COLO829 (cell line): Measurements from ENCODE around the gene XCL2.
"Not testable (repeated sequence)": the region's sequence is repeated elsewhere in the genome, so short reads cannot be mapped to it uniquely, and the experiment has no call there.

ENCODE experiments used
- DNase-seq: peaks from one replicate; pipeline ENCODE4 v3.0.0; 2012; ENCODE audit warnings: low spot score

The XCL2 gene

DNA sequence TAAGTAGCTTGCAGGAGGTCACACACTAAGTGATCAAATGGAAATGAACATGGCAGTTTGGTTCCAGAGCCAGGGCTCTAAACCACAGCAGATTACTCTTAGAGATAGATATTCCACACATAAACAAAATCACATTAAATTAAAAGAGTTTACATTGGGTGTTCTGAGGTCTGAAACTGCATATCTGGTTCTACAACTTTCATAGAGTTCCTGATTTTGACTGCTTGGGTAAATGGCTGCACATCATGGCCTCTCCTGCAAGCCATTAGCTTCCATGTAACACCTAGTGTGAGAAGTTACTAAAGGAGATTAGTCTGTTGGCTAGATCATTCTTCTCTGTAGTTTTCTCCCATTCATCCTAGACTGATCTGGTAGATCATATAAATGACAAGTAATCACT is 12.8 kb upstream of the XCL2 start:
- DNase-seq: no peak

DNA sequence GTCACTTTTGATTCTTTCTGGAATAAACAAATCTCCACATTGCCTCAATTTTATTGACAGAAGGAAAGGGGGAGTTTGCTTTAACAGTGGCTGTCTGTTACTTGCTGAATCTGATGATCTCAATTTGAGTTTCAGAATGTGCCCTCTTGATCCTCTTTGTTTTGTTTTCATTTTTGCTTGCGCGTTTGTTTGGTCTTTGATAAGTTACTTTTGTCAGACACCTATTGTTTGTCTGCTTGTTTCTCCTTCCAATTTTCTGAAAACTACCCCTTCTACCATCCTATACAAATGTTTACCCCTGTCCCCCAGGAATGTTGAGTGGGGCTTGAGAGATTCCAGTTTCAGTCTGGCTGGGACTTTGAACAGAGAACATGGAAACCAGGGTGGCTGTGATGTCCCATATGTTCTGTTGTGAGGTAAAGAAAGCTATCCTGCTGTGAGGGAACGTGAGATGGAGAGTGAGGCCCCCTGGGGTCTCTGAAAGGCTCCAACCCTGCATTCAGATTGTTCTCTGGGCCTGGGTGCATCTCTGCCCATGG is 11.8 kb upstream of the XCL2 start:
- no peak for DNase-seq

DNA sequence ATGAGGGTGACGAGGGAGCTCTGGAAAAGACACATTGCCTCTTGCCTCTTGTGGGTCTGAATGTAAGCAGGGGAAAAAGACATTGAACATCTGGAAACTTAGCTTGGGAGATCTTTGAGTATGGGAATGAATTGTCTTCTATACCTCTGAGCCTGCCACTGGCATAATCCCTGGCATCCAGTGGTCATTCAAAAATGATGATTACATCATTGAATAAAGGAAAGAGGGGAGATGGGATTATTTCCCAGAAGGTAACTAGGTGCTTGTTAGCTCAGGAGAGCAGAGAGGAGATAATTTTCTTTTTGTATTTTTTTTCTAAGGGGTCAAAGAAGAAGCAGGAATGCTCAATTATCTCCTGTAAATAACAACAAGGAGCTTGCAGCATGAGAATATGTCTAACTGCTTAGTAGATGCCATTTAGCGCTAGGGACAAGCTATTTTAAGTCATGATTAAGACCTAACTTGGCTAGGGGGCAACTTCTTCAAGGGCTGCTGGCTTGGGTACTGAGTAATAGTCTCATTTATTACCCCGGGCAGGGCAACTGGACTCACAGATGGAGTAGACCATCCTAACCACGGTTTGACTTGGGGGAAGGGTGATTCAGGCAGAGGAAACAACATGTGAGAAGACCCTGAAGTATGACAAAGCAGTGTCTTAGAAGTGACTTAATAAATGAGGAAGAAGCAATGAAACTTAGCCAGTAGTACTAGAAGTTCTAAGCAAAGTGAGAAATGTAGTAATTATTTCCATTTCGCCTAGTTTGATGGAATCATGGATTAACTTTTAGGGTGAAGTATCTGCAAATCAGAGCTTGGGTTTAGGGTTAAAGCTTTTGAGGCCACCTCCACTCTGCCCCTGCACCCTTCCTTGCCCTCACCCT is 11.0 kb upstream of the XCL2 start:
- no peak for DNase-seq

DNA sequence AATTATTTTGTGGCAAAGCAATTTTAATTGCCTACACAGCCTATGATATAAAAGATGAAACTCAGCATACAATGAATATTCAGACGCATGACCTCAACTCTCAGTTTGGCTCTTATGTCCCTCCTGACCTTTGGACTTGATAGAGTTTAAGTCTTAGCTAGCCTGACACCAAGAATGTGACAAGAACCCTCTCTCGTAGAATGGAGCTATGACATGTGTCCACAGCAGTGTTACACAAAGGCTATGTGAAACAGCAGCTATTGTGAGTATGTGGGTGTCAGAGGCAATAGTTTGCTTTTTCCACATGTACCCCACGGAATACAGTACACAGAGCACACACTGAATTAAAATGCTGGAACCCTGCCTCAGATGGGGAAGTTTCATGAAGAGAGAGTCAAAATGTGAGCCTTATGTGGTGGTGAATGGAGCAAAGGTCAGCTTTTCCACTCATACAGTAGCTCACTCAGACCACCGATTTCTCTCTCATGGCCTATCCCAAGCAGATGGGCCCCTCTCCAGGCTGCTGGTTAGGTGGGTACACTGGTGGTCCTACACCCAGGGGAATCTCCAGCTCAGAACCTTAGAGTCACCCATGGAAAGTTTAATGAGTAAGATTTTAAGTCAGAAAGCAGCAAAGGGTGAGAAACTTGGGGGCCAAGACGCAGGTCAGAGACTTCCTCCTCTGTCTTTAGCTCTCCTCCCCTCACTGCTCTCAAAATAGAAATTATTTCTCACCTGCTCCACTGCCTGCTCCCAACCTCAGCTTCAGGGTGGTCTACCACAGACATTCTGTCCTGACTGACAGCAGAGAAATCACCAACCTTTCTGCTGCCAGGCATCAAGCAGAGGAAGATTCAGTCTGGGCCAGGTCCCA is 10.1 kb upstream of the XCL2 start:
- DNase-seq: no peak

DNA sequence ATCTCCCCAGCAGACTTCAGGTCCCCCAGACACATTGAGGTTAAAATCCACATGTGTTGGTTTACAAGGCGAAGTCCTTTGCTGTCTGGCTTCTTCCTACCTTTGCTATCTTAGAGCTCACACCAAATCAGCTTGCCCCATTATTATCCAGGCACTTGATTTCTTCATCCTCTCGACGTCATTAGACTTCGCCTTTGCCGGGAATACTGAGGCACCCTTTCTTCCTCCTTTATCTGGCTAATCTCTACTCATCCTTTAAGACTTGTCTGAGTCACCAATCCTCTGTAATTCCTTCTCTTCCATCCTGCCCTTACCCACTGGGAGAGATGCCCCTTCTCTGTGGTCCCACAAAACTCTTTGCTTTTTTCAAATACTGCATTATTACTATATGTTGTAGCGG is 9.2 kb upstream of the XCL2 start:
- DNase-seq: no peak

DNA sequence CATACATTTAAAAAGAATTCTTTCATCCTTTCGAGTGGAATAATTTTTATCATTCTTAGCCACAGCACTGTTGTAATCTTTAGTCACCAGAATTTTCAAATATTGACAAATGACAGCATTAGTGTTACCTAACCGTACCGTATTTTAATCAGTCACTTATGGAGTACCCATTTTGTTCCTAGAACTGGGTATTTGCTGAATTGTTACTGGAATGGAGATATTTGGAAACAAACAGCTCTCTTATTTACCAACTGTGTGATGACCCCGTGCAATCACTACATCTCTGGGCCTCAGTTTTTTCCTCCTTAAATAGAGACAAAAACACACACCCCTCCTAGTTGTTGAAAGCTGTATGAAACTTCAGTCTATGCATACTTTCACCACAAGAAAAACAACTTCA is 7.9 kb upstream of the XCL2 start:
- no peak for DNase-seq

DNA sequence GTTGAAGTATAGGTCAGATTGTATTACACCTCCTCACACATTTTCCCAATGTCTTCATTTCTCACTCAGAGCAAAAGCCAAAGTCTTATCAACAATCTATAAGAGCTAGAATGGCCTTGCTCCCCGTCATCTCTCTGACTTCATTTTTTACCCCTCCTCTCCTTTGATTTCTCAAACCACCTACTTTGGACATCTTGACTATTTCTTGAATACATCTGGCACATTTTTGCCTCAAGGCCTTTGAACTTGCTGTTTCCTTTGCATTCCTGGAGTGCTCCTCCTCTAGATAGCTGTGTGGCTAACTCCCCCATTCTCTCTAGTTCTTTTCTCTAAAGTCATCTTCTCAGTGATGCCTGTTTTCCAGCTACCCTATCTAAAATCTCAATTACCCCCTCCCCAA is 7.2 kb upstream of the XCL2 start:
- DNase-seq: no peak

DNA sequence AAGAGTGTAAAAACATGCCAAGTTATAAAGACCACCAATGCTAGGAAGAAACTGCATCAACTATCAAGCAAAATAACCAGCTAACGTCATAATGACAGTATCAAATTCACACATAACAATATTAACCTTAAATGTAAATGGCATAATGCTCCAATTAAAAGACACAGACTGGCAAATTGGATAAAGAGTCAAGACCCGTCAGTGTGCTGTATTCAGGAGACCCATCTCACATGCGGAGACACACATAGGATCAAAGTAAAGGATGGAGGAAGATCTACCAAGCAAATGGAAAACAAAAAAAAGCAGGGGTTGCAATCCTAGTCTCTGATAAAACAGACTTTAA is 2.7 kb upstream of the XCL2 start:
- not testable (repeated sequence) for DNase-seq

DNA sequence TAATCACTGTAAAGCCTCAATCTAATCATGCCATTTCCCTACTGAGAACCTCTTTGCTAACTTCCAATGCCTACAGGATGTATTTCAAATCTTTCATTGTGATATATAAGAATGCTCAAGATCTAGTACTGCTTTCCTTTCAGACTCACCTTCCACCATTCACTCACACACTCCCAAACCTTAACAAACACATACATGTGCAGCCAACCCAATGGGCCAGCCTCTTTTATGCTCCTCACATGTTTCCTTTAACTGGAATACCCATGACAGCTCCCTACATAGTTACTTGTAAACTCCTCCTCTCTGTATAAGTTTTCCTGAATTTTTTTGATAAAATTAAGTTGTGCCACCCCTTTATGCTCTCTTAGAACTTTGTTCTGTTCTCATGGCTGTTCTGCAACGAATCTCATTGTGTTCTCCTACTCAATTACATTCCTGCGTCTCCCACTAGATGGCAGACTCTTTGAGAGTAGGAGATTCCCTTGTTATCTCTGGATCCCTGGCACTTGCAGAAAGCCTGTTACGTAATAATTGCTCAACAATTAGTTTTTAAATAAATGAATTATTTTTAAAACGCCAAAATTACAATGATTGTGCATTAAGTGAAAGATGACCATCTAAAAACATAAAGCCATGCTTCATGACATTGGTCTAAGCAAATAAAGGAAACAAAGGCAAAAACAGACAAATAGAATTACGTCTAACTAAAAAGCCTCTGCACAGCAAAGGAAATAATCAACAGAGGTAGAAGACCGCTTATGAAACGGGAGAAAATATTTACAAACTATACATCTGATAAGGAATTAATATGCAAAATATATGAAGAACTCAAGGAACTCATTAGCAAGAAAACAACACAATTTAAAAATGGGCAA is 2.1 kb upstream of the XCL2 start:
- DNase-seq: not testable (repeated sequence)

DNA sequence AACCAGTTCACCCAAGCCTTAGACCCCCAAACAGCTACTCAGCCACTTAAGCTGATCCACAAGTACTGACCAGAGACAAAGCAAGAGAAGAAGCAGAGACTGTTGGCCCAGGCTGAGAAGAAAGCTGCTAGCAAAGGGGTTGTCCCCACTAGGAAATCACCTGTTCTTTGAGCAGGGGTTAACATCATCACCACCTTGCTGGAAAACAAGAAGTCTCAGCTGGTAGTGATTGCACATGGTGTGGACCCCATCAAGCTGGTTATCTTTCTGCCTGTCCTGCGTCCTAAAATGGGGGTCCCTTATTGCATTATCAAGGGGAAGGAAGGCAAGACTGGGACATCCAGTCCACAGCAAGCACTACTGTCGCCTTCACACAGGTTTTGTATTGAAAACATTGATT is 819 bp downstream of the XCL2 start:
- not testable (repeated sequence) for DNase-seq

DNA sequence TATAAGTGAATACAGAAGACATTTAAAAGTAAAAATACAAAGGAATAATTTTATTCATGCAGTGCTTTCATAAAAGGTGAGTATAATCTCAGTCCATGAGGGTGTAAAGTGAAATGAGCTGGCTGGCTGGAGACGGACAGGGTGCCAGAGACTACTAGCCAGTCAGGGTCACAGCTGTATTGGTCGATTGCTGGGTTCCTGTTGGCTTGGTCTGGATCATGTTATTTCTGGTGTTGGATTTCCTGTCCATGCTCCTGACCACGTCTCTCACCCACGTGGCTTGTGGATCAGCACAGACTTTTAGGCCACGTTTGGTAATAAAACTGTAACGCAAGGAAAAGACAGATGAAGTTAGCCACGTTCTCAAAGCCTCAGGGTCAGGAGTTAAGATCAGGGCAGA is 3.0 kb downstream of the XCL2 start:
- not testable (repeated sequence) for DNase-seq

DNA sequence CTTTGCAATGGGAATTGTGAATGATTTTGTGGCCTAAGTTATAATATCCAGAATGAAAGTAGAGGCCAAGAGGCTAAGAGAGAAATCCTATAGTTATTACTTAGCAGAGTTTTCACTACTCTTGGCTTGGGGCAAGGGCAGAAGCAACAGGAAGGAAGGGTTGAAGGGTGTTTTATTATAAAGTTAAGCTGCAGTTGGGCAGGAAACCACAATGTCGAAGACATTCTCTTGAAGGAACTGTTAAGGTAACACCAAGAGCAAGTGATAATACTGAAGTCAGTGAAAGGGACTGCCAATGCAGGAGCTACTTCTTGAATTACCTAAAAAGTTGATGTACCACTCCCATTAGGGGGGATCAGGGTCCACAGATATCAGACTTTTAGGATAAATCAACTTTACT is 8.3 kb downstream of the XCL2 start:
- DNase-seq: no peak

DNA sequence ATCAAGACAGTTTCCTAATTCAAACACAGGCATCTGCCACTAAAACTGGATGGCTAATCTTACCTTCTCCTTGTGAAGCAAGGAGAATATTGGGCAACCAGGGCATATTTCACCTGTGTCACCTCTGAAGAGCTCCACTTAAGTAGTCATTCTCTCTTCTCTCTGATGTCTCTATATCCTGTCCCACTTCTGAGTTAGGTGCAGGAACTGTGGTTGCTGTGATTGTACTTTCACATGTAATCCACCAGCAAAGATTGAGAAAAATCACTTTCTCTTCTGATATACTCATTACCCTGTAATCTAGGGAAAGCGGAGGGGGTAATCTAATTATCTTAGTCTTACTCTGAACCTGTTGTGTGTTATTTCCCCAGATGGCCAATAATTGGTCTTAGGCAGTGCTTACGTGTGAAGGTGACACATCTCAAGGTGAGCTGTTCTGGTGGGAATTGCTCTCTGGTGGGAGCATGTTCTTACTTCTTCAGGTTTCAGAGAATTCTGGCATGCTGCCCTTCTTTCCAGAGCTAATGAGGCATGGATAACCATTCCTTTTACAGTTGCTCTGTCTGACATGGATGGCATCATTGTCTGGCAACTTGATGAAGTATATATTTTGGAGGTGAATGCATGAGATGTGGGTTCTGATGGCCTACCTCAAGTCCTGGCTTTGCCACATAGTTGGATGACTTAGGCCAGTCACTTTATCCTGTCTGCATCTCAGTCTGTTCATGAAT is 12.0 kb downstream of the XCL2 start:
- DNase-seq: no peak

DNA sequence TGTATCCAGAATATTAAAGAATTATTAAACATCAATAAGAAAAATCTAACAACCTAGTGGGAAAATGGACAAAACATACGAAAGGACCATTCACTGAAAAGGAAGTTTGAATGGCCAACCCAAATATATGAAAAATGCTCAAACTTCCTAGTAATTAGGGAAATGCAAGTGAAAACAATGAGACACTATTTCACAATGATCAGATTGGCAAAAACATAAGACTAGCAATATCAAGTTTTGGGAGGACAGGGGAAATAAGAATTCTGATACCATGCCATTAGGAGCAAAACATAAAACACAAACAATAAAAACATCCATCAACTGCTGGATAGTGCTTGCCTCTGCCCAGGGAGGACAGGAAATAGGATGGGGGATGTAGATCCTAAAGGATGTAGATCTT is 14.3 kb downstream of the XCL2 start:
- DNase-seq: no peak

DNA sequence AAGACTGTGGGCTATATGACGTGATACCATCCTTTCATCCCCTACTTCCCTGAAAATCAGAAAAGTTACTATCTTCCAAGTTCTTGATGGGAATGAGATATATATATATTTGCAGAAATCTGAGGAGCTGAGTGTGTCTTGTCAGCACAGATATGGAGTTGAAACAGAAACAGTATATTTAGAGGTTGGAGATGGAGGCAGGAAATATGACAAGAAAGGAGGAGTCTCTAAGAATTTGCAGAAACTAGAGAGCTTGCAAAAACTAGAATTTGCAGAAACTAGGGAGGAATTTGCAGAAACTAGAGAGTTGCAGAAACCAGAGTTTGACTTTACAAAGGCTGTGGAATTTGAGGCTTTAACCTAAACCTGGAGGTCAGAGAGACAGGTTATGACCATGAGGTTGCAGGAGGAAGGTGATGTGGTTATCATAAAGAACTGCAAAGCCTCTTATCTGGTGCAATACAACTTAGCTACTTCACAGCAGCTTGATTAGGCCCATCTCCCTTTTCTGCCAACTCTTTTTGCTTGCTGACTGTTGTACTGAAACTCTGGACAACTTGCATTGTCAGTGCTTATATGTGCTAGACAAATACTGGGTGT is 22.3 kb downstream of the XCL2 start:
- no peak for DNase-seq

DNA sequence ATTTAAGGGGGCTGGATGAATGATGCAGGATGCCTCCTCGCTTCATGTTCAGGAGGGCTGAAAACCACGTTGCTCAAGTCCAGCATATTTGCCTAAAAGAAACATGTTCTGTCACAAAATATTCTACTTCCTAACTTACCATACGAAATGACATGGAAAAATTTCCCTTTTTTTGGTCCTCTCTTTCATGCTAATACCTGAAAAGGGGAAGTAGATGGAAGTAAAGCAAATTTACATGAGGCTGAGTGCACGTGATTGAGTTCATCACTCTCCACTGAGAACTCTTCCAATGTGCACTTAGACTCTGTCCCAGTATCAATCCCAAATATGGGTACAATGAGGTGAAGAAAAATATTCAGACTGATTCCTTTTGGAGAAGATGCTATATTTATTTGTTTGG is 23.0 kb downstream of the XCL2 start:
- no peak for DNase-seq

DNA sequence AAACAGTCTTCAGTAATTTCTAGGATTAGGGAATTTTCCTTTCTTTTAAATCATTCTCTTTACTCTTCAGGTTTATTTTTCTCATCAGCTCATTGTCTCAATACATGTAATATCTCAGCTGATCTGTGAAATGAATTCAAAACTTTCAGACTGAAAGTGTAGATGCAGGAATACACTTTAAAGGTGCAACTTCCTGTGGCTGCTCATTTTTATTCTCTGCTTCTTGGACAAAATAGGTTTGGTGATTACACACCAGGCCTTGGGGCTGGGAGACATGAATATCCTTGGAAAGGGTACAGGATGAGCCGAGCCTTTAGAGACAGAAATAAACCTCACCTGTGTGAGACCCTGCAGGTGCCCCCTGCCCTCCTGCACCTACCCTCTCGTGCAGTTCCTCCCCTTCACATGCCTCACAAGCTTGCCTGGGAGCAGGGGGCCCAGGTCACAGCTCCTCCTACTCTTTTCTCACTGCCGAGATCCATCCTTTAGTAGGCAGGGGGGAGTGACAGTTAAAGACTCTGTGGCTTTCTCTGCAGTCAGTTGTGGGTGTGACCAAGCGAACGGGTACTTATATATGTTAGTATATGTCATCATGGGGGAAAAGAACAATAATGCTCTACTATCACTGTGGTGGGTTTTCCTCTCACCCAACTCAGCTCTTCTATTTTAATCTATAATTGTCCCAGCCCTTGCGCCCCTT is 23.6 kb downstream of the XCL2 start:
- no peak for DNase-seq

DNA sequence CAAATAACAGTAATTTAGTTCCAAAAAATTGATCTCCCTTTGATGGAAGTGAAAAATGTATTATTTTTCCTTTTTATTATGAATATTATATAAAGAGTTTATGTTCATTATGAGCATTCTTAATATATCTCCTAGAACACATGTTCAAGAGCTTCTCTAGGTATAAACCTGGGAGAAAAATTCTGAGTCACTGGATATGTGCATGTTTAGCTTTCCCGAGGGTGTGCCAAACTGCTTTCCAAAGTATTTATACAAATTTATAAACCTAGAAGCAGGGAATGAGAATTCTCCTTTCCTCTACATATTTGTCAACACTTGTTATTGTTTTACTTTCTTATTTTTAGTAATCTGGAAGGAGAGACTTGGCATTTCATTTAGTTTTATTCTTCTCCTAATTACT is 25.0 kb downstream of the XCL2 start:
- no peak for DNase-seq

DNA sequence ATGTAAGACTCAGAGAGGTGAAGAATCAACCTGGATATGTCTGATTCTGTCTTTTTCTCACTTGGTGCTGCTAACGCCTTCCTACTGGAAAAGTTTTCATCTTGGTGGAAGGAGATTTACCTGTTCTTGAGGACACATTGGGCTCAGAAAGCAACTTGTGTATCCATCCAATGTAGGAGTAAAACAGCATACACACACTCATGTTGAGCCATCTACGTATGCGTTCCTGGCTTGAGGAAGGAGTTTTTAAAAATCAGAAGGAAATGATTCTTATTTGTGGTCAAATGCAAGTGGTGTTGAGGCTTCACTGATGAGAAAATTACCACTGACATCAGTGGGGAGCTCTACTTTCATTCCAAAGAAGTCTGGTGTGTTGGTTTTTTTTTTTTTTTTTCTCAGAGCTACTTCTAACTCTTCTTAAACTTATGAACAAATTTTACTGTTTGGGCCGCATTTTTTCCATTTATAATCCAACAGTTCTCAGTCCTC is 25.6 kb downstream of the XCL2 start:
- no peak for DNase-seq

DNA sequence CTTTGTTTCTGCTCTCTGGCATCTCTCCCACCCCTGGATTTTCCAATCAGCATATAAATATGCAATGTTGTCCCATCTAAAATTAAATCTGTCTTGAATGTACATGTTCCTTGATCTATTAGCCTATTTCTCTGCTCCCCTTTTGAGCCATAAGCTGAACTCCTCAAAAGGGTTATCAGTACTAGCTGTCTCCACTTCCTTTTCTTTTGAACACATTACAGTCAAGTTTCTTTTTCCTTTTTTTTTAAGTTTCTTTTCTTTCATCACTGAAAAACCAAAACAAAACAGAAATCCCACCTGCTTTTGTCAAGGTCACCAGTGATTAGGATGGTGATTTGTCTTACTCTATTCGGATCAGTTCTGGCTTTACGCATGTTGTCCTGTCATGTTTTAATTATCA is 29.3 kb downstream of the XCL2 start:
- no peak for DNase-seq
